ENCODE data around the gene AP4E1. TPM values are rescaled to one million over a fixed set of nuclear protein-coding genes. Genes with fewer than 3 reads are reported as not detected.

Gene AP4E1
- total RNA-seq, 1 experiment from 2014 or later: 9.5 TPM

DNA sequence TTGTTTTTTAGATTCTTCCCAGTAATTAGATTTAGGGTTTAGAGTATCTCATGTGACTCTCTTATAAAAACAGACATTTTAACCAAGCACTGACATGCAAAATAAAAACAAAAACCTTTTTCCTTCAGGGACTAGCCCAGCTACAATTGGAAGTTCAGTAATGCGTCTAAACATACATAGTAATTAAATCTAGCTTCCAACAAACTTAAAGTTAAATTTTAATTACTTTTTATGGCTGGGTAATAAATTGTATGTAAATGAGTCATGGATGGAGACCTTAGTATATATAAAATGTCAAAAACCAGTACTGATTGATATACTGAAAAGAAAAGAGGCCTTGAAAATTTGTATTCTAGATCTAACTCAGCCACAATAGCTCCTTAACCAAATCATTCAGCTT is 43.6 kb upstream of the AP4E1 start (continued):
- TF ChIP-seq, protein P1, sequence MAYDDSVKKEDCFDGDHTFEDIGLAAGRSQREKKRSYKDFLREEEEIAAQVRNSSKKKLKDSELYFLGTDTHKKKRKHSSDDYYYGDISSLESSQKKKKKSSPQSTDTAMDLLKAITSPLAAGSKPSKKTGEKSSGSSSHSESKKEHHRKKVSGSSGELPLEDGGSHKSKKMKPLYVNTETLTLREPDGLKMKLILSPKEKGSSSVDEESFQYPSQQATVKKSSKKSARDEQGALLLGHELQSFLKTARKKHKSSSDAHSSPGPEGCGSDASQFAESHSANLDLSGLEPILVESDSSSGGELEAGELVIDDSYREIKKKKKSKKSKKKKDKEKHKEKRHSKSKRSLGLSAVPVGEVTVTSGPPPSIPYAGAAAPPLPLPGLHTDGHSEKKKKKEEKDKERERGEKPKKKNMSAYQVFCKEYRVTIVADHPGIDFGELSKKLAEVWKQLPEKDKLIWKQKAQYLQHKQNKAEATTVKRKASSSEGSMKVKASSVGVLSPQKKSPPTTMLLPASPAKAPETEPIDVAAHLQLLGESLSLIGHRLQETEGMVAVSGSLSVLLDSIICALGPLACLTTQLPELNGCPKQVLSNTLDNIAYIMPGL (CRISPR knock-in tag; IDR thresholded peaks at IDR 0.05): no peak
- TF ChIP-seq ZNF317 (CRISPR knock-in tag; IDR thresholded peaks at IDR 0.05; ENCODE audit: borderline replicate concordance, low read depth): no peak
- no peak for TF ChIP-seq NR1H2 (CRISPR knock-in tag; IDR thresholded peaks at IDR 0.05)
- TF ChIP-seq NFATC4 (CRISPR knock-in tag; IDR thresholded peaks at IDR 0.05): no peak
- TF ChIP-seq MXD4 (CRISPR knock-in tag; IDR thresholded peaks at IDR 0.05; ENCODE audit: borderline replicate concordance): no peak
- TF ChIP-seq, protein P2, sequence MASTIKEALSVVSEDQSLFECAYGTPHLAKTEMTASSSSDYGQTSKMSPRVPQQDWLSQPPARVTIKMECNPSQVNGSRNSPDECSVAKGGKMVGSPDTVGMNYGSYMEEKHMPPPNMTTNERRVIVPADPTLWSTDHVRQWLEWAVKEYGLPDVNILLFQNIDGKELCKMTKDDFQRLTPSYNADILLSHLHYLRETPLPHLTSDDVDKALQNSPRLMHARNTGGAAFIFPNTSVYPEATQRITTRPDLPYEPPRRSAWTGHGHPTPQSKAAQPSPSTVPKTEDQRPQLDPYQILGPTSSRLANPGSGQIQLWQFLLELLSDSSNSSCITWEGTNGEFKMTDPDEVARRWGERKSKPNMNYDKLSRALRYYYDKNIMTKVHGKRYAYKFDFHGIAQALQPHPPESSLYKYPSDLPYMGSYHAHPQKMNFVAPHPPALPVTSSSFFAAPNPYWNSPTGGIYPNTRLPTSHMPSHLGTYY (CRISPR knock-in tag; IDR thresholded peaks at IDR 0.05): no peak
- TF ChIP-seq, protein P3, sequence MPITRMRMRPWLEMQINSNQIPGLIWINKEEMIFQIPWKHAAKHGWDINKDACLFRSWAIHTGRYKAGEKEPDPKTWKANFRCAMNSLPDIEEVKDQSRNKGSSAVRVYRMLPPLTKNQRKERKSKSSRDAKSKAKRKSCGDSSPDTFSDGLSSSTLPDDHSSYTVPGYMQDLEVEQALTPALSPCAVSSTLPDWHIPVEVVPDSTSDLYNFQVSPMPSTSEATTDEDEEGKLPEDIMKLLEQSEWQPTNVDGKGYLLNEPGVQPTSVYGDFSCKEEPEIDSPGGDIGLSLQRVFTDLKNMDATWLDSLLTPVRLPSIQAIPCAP (CRISPR knock-in tag; IDR thresholded peaks at IDR 0.05): no peak

DNA sequence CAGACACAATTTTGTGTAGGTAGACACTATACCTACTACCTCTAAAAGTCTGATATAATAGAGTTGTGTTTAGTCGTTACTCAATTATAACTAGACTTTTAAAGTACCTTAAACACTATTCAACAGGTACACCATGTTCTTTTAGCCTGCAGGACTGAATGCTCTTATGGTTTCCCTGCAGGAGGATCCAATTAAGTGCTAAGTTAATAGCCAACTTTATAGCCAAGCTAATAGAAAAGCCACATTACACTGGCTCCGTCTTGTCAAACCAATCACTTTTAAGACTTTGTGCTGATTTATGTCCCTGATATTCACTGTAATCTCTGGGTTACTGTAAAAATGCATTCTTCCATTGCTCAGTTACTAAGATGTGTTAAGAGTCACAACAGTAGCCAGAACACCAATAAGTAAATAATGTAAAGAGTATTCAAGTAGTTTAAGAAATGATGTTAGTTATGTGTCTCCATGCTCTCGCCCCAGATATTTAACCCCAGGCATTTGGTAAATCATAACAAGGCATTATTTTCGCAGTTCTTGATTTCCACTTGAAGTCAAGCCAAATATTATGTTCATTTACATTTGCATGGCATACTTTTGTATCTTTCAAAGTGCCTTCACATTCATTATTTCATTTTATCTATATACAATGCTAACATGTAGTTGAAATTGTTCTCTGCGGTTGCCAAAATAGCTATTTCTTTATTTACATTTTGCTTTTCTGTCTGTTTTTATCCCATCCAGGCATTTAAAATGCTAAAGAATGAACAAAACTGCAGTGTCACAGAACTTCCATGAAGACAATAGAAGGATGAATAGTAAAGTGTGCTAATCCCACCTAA is 42.7 kb upstream of the AP4E1 start:
- H3K4me1 Mint-ChIP-seq: 0 out of 2 replicates have a peak, but pooled peaks cover 3% of the 10 kb centered on the region
- H3K9me3 Mint-ChIP-seq: no peaks in the 10 kb centered on the region
- no peak overlapping the region for H3K27ac Mint-ChIP-seq
- ATAC-seq (no peak), DNase-seq (ENCODE audit: low spot score) (no peak)
- no peaks in the 10 kb centered on the region; the same call in 1 of the 2 replicates for H3K27me3 Mint-ChIP-seq (ENCODE audit: low read depth)
- H3K4me3 Mint-ChIP-seq: no peak overlapping the region
- ChIA-PET CTCF (no interaction called here), POLR2A (no interaction called here)
- H3K36me3 Mint-ChIP-seq: no peaks in the 10 kb centered on the region
- TF ChIP-seq ZNF219 (CRISPR knock-in tag; IDR thresholded peaks at IDR 0.05; ENCODE audit: borderline replicate concordance) (no peak), IRF2 (CRISPR knock-in tag; IDR thresholded peaks at IDR 0.05; ENCODE audit: borderline replicate concordance, low read depth) (no peak), MXD4 (CRISPR knock-in tag; IDR thresholded peaks at IDR 0.05; ENCODE audit: borderline replicate concordance) (no peak), FOXK1 (CRISPR knock-in tag; IDR thresholded peaks at IDR 0.05) (no peak), NR2C2 (CRISPR knock-in tag; IDR thresholded peaks at IDR 0.05) (no peak), OVOL2 (CRISPR knock-in tag; IDR thresholded peaks at IDR 0.05; ENCODE audit: borderline replicate concordance) (no peak), FOXP1 (CRISPR knock-in tag; IDR thresholded peaks at IDR 0.05; ENCODE audit: borderline replicate concordance) (no peak), SOX15 (CRISPR knock-in tag; IDR thresholded peaks at IDR 0.05) (no peak), CREM (CRISPR knock-in tag; IDR thresholded peaks at IDR 0.05) (no peak), NFE2L1 (CRISPR knock-in tag; IDR thresholded peaks at IDR 0.05) (no peak)
- TF ChIP-seq, protein P4, sequence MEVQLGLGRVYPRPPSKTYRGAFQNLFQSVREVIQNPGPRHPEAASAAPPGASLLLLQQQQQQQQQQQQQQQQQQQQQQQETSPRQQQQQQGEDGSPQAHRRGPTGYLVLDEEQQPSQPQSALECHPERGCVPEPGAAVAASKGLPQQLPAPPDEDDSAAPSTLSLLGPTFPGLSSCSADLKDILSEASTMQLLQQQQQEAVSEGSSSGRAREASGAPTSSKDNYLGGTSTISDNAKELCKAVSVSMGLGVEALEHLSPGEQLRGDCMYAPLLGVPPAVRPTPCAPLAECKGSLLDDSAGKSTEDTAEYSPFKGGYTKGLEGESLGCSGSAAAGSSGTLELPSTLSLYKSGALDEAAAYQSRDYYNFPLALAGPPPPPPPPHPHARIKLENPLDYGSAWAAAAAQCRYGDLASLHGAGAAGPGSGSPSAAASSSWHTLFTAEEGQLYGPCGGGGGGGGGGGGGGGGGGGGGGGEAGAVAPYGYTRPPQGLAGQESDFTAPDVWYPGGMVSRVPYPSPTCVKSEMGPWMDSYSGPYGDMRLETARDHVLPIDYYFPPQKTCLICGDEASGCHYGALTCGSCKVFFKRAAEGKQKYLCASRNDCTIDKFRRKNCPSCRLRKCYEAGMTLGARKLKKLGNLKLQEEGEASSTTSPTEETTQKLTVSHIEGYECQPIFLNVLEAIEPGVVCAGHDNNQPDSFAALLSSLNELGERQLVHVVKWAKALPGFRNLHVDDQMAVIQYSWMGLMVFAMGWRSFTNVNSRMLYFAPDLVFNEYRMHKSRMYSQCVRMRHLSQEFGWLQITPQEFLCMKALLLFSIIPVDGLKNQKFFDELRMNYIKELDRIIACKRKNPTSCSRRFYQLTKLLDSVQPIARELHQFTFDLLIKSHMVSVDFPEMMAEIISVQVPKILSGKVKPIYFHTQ (CRISPR knock-in tag; IDR thresholded peaks at IDR 0.05): no peak
- TF ChIP-seq, protein P3 (CRISPR knock-in tag; IDR thresholded peaks at IDR 0.05): no peak
- TF ChIP-seq, protein P5, sequence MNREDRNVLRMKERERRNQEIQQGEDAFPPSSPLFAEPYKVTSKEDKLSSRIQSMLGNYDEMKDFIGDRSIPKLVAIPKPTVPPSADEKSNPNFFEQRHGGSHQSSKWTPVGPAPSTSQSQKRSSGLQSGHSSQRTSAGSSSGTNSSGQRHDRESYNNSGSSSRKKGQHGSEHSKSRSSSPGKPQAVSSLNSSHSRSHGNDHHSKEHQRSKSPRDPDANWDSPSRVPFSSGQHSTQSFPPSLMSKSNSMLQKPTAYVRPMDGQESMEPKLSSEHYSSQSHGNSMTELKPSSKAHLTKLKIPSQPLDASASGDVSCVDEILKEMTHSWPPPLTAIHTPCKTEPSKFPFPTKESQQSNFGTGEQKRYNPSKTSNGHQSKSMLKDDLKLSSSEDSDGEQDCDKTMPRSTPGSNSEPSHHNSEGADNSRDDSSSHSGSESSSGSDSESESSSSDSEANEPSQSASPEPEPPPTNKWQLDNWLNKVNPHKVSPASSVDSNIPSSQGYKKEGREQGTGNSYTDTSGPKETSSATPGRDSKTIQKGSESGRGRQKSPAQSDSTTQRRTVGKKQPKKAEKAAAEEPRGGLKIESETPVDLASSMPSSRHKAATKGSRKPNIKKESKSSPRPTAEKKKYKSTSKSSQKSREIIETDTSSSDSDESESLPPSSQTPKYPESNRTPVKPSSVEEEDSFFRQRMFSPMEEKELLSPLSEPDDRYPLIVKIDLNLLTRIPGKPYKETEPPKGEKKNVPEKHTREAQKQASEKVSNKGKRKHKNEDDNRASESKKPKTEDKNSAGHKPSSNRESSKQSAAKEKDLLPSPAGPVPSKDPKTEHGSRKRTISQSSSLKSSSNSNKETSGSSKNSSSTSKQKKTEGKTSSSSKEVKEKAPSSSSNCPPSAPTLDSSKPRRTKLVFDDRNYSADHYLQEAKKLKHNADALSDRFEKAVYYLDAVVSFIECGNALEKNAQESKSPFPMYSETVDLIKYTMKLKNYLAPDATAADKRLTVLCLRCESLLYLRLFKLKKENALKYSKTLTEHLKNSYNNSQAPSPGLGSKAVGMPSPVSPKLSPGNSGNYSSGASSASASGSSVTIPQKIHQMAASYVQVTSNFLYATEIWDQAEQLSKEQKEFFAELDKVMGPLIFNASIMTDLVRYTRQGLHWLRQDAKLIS (CRISPR knock-in tag; IDR thresholded peaks at IDR 0.05; ENCODE audit: borderline replicate concordance): no peak
- TF ChIP-seq, protein P6, sequence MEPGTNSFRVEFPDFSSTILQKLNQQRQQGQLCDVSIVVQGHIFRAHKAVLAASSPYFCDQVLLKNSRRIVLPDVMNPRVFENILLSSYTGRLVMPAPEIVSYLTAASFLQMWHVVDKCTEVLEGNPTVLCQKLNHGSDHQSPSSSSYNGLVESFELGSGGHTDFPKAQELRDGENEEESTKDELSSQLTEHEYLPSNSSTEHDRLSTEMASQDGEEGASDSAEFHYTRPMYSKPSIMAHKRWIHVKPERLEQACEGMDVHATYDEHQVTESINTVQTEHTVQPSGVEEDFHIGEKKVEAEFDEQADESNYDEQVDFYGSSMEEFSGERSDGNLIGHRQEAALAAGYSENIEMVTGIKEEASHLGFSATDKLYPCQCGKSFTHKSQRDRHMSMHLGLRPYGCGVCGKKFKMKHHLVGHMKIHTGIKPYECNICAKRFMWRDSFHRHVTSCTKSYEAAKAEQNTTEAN (CRISPR knock-in tag; IDR thresholded peaks at IDR 0.05): no peak
